Brain microvascular endothelial cell (primary cell): ENCODE data around the gene KCNQ2.

Experiments
- DNase-seq: peaks from one replicate; pipeline ENCODE4 v3.0.0-alpha.2; 2020
- H3K27ac ChIP-seq: fragments of 250-450 bp; sonication (Bioruptor Pico); 2 replicates; pipeline ENCODE4 v1.5.1; 2020; ENCODE audit warnings: mild to moderate bottlenecking, moderate library complexity
- H3K27me3 ChIP-seq: fragments of 250-450 bp; sonication (Bioruptor Pico); replicated peaks from 2 replicates; pipeline ENCODE4 v1.5.1; 2020; ENCODE audit warnings: mild to moderate bottlenecking
- H3K36me3 ChIP-seq: fragments of 250-450 bp; sonication (Bioruptor Pico); replicated peaks from 2 replicates; pipeline ENCODE4 v1.5.1; 2020; ENCODE audit warnings: mild to moderate bottlenecking
- H3K4me3 ChIP-seq: 2 replicates; pipeline ENCODE4 v1.5.1; 2011; ENCODE audit warnings: low read depth, mild to moderate bottlenecking, control low read depth, low read length, moderate library complexity
- in situ Hi-C: cut with HindIII; loops from 2 replicates; pipeline ENCODE4 v1.10.0; 2017; ENCODE audit warnings: low sequenced_read_pairs, low pct_ligation_motif_present
- TF ChIP-seq, protein P1 (sequence below): IDR thresholded peaks from 2 replicates; pipeline ENCODE4 v1.5.1; 2011; ENCODE audit warnings: low read depth, mild to moderate bottlenecking, moderate library complexity, low read length, control low read depth, inconsistent platforms; ENCODE audit errors: missing control alignments

The KCNQ2 gene

DNA sequence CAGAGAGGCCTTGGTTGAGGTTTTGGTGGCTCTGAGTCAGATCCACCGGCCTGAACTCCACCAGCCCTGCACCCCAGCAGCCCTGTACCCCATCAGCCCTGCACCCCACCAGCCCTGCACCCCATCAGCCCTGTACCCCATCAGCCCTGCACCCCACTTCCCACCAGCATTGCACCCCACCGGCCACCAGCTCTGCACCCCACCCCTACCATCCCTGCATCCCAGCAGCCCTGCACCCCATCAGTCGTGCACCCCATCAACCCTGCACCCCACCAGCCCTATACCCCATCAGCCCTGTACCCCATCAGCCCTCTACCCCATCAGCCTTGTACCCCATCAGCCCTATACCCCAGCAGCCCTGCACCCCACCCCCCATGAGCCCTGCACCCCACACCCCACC is 97.0 kb downstream of the KCNQ2 start:
- in situ Hi-C loops, result no loop called here

DNA sequence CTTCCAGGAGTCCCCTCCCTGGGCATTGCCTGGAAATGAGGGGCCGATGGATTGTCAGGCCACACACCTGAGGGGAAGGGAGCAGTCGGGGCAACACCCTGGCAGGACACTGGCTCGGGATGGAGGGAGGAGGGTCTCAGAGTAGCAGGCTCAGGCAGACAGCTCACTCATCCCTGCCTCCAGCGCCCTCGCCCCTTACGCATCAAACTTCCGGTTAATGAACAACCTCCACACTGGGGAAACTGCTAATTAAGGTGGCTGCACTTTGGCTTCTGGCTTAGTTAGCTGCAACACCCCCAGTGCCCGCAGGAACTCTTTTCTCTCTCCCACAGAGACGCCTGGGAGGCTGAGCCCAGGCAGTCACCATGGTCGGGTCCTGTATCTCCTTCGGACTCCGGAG is 98.0 kb downstream of the KCNQ2 start:
- no peak for DNase-seq
- TF ChIP-seq, protein P1, sequence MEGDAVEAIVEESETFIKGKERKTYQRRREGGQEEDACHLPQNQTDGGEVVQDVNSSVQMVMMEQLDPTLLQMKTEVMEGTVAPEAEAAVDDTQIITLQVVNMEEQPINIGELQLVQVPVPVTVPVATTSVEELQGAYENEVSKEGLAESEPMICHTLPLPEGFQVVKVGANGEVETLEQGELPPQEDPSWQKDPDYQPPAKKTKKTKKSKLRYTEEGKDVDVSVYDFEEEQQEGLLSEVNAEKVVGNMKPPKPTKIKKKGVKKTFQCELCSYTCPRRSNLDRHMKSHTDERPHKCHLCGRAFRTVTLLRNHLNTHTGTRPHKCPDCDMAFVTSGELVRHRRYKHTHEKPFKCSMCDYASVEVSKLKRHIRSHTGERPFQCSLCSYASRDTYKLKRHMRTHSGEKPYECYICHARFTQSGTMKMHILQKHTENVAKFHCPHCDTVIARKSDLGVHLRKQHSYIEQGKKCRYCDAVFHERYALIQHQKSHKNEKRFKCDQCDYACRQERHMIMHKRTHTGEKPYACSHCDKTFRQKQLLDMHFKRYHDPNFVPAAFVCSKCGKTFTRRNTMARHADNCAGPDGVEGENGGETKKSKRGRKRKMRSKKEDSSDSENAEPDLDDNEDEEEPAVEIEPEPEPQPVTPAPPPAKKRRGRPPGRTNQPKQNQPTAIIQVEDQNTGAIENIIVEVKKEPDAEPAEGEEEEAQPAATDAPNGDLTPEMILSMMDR, result no peak
- in situ Hi-C loops, result no loop called here
- Histone ChIP-seq H3K27me3 (peaks cover 16% of the 10 kb centered on the region), H3K36me3 (no peaks in the 10 kb centered on the region), H3K4me3 (no peak overlapping the region), H3K27ac (no peak overlapping the region)

More for the DNA sequence above, 97.0 kb downstream of the KCNQ2 start:
- H3K36me3 ChIP-seq, result no peaks in the 10 kb centered on the region
- no peak overlapping the region for H3K4me3 ChIP-seq
- TF ChIP-seq, protein P1, result no peak
- no peak for DNase-seq
- H3K27me3 ChIP-seq, result peaks cover 16% of the 10 kb centered on the region
- no peak overlapping the region for H3K27ac ChIP-seq

GRCh38 chr20:63373996-63374395 is 98.5 kb downstream of the KCNQ2 start:
- peaks cover 16% of the 10 kb centered on the region for H3K27me3 ChIP-seq
- no peak overlapping the region for H3K27ac ChIP-seq
- no peak overlapping the region for H3K4me3 ChIP-seq
- H3K36me3 ChIP-seq, result no peaks in the 10 kb centered on the region
- DNase-seq, result no peak
- TF ChIP-seq, protein P1, result no peak
- in situ Hi-C loops, result no loop called here

- Histone ChIP-seq H3K27me3 (peaks cover 15% of the 10 kb centered on the region), H3K36me3 (no peaks in the 10 kb centered on the region), H3K27ac (no peak overlapping the region), H3K4me3 (no peak overlapping the region)
- TF ChIP-seq, protein P1, result no peak
- no peak for DNase-seq
- in situ Hi-C loops, result no loop called here
Measured at GRCh38 chr20:63372971-63373885, 99.2 kb downstream of the KCNQ2 start.

DNA sequence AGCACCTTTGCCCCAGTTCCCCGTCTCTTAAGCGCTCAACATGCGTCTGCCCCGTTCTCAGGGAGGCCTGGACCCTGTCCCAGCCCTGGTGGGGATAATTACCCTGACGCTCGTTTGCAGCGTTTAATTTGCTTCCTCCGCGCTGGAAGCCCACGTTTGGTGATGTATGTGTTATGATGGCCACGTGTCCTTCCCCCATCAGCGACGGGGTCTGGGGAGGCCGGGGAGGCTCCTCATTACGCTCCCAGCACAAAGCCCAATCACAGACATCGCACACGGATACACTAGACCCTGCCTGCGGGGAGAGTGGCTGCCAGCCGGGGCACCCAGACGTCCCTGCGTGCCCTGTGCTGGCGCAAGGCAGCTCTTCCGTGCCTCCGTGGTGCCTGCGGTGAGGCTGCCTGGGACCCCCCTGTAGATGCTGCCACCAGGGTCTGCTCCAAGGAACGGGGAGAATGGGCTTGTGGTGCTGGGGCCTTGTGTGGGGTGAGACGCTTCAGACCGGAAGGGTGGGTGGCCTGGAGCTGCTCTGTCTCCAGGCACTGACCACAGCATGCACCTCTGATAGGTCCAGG is 101.1 kb downstream of the KCNQ2 start:
- DNase-seq, result no peak
- TF ChIP-seq, protein P1, result no peak
- in situ Hi-C loops, result no loop called here
- Histone ChIP-seq H3K36me3 (no peaks in the 10 kb centered on the region), H3K4me3 (no peak overlapping the region), H3K27ac (no peak overlapping the region), H3K27me3 (peaks cover 2% of the 10 kb centered on the region)
